Heart right ventricle (tissue), 16 donors: ENCODE data around the gene TNFAIP2. TPM values are rescaled to one million over a fixed set of nuclear protein-coding genes. Genes with fewer than 3 reads are reported as not detected.
A peak's percentile ranks its signal among the peaks of the same experiment; 100 is the strongest.

Experiments used
- ATAC-seq, 8 donors: fragments of 200-7000 bp; cut with Tn5 transposase; one replicate each; pipeline ENCODE4 v1.9.1; 2020; ENCODE audit warnings: mild to moderate bottlenecking in 8 of 8, moderate library complexity in 8 of 8, moderate number of reproducible peaks in 1 of 8
- DNase-seq, 2 donors: peaks; one replicate each; pipeline ENCODE4 v3.0.0-alpha.2; 2020
- H3K27ac ChIP-seq, 10 donors: fragments of 200-600 bp; sonication (generic) in 2 of 10; one replicate each; pipeline versions ENCODE4 v1.5.0 to v1.8.0; 2020 to 2022; ENCODE audit warnings: mild to moderate bottlenecking in 3 of 10
- H3K27me3 ChIP-seq, 7 donors: fragments of 200-600 bp; one replicate each; pipeline ENCODE4 v1.8.0; 2021 to 2022; ENCODE audit warnings: mild to moderate bottlenecking in 2 of 7
- H3K36me3 ChIP-seq, 9 donors: fragments of 200-600 bp; sonication (generic) in 1 of 9; one replicate each; pipeline versions ENCODE4 v1.5.0 to v1.8.0; 2020 to 2022; ENCODE audit warnings: mild to moderate bottlenecking in 2 of 9
- H3K4me1 ChIP-seq, 9 donors: fragments of 200-600 bp; sonication (generic) in 1 of 9; one replicate each; pipeline versions ENCODE4 v1.5.0 to v1.8.0; 2020 to 2022; ENCODE audit warnings: mild to moderate bottlenecking in 4 of 9
- H3K4me3 ChIP-seq, 10 donors: fragments of 200-600 bp; sonication (generic) in 2 of 10; one replicate each; pipeline versions ENCODE4 v1.5.0 to v1.8.0; 2020 to 2022; ENCODE audit warnings: mild to moderate bottlenecking in 7 of 10, moderate library complexity in 2 of 10
- H3K9me3 ChIP-seq, 11 donors: fragments of 200-600 bp in 10 of 11; sonication (generic) in 2 of 11; one replicate each; pipeline versions ENCODE4 v1.5.0 to v1.8.0; 2013 to 2022; ENCODE audit warnings: mild to moderate bottlenecking in 2 of 11, control low read depth in 1 of 11, moderate library complexity in 1 of 11
- WGBS, 2 donors: extraction: QIAGEN DNeasy Blood & Tissue Kit; methylation state at CpG; one replicate each; pipeline ENCODE4 v1.1.7; 2013; ENCODE audit warnings: inconsistent platforms in 1 of 2; 5-methylcytosine and 5-hydroxymethylcytosine counted together
- intact Hi-C, 10 donors: fragments of 100-400 bp; cut with DNase I; formaldehyde crosslinking; loops; one replicate each; pipeline versions ENCODE4 v1.11.1 to v1.14.2; 2022
- polyA plus RNA-seq, 2 donors: library from polyadenylated mRNA; stranded (reverse); fragments of 200-250 nt; gene quantifications; one replicate each; pipeline ENCODE4 v1.2.3, GENCODE V29; 2013
- total RNA-seq, 10 donors: library from RNA; stranded (reverse); fragmentation: NEBNext Ultra II Directional in 3 of 10; extraction: Animal tissue kit (Norgen Biotek cat#: 25700) in 3 of 10; gene quantifications; one replicate each; pipeline versions ENCODE4 v1.2.1 to v1.2.4, GENCODE V29; 2021 to 2023
- TF ChIP-seq, protein P1 (sequence below), 9 donors: fragments of 200-600 bp; sonication (generic) in 2 of 9; IDR thresholded peaks; one replicate each; pipeline versions ENCODE4 v1.5.0 to v1.8.0; 2021 to 2022; ENCODE audit warnings: antibody characterized with exemption in 9 of 9, mild to moderate bottlenecking in 5 of 9, moderate library complexity in 1 of 9
- donor health status: Arrhythmogenic right ventricular cardiomyopathy.
- donor health status: ischemic (EF 13 %, LVEDD 7.1; RV severe dilation, severe dysfunction).
- donor health status: healthy with polysubstance abuse.
- donor health status: DM: no; HTN: yes; CAD: no.
- donor health status: DM: no; HTN: no; CAD: no.
- donor health status: ischemic (EF 25% LVEDD 6.9; RV normal size, moderate dysfunction).
- donor health status: ischemic (EF 25% LVEDD 5.7; RV mildly dilated, moderate dysfunction).
- donor health status: healthy.
- donor health status: DM: yes; HTN: yes; CAD: no.
- donor health status: Ischemic cardiomyopathy.
- donor health status: ischemic (EF 35%, LVEDD 5.7; RV mildly dilated, moderate dysfunction).
- donor health status: nonischemic (EF 11% LVEDD 7.7; RV severe dilation, severe dysfunction).
- donor health status: DM: yes; HTN: yes; CAD: no.
- donor health status: PGD.
- donor health status: ischemic (EF 29% LVEDD 5.4; RV normal size, mild dysfunction).
- donor health status: nonischemic (EF 23%, LVEDD 6.1; RV moderate dilation, normal function).

TNFAIP2 gene
- total and polyA plus RNA-seq, 12 donors = 21.8 to 138 (median 42.0) TPM

DNA sequence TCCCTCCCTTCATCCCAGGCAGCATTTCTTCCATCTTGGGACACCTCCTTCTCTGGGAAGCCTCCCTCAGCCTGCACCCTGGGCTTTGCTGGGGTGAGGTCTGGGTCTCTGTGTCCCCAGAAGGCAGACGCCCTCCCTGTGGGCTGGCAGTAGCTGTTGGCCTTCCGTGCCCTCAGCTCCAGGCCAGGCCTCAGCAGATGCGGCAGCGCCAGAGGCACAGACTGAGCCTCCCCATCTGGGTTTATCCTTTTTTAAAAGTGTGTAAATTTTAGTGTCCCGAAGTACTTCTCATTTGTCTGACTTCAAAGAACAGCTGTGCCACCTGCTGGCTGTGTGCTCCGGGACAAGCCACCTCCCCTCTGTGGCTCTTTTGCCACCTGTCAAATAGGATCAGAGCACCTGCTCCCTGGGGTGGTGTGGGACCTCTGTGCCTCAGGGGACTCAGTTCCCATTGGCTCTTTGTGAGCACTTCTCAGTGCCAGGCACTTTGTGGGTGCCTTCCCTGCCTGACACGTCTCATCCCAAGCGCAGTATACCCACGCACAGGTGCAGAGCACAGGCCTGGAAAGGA, 17.6 kb upstream of the TNFAIP2 start:
- WGBS, 2 donors = 74 to 76% methylated on average over 9 of the region's 9 CpGs
- DNase-seq (no peak), ATAC-seq (no peak)
- H3K9me3 ChIP-seq = no peaks in the 10 kb centered on the region
- intact Hi-C loops = loop anchor here in 9 of 10 donors (1.0 to 10.0 kb wide), 10 partner anchors 37 to 187 kb away; no protein-coding TSS in a partner anchor
- no peak overlapping the region for H3K27ac ChIP-seq
- TF ChIP-seq, protein P1, sequence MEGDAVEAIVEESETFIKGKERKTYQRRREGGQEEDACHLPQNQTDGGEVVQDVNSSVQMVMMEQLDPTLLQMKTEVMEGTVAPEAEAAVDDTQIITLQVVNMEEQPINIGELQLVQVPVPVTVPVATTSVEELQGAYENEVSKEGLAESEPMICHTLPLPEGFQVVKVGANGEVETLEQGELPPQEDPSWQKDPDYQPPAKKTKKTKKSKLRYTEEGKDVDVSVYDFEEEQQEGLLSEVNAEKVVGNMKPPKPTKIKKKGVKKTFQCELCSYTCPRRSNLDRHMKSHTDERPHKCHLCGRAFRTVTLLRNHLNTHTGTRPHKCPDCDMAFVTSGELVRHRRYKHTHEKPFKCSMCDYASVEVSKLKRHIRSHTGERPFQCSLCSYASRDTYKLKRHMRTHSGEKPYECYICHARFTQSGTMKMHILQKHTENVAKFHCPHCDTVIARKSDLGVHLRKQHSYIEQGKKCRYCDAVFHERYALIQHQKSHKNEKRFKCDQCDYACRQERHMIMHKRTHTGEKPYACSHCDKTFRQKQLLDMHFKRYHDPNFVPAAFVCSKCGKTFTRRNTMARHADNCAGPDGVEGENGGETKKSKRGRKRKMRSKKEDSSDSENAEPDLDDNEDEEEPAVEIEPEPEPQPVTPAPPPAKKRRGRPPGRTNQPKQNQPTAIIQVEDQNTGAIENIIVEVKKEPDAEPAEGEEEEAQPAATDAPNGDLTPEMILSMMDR (IDR thresholded peaks at IDR 0.05) = no peak
- H3K27me3 ChIP-seq = peaks cover 34 to 47% (median 43%) of the 10 kb centered on the region in 7 donors
- H3K36me3 ChIP-seq = no peaks in the 10 kb centered on the region
- peaks cover 12 to 51% (median 39%) of the 10 kb centered on the region in 9 donors for H3K4me1 ChIP-seq
- H3K4me3 ChIP-seq = no peak overlapping the region

DNA sequence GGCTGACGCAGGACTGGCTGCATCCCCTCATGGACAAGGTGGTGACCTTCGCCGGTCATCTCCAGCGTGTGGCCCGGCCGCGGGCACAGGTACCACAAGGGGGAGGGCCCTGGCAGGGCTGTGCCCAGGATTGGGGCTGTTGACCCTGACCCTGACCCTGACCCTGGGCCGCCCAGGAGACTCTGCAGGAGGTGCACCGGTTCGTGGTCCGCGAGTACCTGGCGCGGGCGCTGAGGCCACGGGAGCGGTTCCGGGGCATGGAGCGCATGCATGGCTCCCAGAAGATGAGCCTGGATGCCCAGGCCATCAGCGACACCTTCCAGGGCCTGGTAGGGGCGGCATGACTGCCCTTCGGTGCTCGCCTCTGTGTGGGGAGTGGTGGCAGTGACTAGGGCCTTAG, 15.8 kb upstream of the TNFAIP2 start:
- Histone ChIP-seq H3K9me3 (no peaks in the 10 kb centered on the region), H3K27me3 (peaks cover 22 to 30% (median 25%) of the 10 kb centered on the region in 7 donors), H3K4me1 (peaks cover 11 to 64% (median 46%) of the 10 kb centered on the region in 9 donors), H3K4me3 (no peak overlapping the region), H3K36me3 (no peaks in the 10 kb centered on the region), H3K27ac (no peak overlapping the region)
- ATAC-seq (no peak), DNase-seq (no peak)
- TF ChIP-seq, protein P1 (IDR thresholded peaks at IDR 0.05) = no peak
- intact Hi-C loops = loop anchor here in 4 of 10 donors (2.0 to 10.0 kb wide), 5 partner anchors 35 to 185 kb away; no protein-coding TSS in a partner anchor
- 96 to 99% methylated on average over 23 of the region's 23 CpGs for WGBS, 2 donors

DNA sequence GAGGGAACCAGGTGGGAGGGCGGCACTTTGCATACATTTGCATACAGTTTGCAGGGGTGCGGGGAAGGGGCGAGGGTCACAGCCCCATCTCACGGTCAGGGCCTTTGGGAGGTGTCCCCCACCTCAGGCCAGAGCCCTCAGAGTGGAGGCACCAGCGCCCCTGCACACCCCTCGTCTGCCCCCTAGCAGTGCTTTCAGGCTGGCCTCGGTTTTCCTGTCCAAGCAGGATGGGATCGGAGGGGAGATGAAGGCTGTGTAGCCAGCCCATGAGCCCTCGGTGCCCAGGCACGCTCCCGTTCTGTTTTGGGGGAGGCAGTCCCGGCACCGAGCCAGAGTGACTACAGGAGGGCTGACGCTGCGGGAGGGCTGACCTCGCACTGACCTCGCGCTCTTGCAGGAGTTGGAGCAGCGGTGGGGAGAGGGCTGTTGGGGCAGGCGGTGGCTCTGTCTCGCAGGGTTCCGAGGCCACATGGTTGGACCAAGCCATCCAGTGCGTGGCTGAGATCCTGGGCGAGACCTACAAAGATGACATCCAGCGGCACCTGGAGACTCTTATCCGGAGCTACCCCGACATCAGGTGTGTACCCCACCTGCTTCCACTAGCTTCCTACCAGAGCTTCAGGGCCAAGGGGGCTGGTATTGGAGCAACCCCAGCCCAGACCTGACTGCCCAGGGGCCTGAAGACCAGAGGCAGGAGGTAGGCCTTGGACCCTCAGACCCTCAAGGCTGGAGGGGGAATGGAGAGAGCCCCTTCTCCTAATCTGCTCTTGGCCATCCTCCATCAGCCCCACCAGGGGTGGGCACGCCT, 15.1 kb upstream of the TNFAIP2 start:
- H3K4me3 ChIP-seq = no peak overlapping the region
- intact Hi-C loops = loop anchor here in 4 of 10 donors (2.0 to 10.0 kb wide), 5 partner anchors 34 to 185 kb away; no protein-coding TSS in a partner anchor
- peaks cover 9 to 66% (median 39%) of the 10 kb centered on the region in 9 donors for H3K4me1 ChIP-seq
- peaks cover 15 to 23% (median 18%) of the 10 kb centered on the region in 7 donors for H3K27me3 ChIP-seq
- H3K9me3 ChIP-seq = no peaks in the 10 kb centered on the region
- TF ChIP-seq, protein P1 (IDR thresholded peaks at IDR 0.05) = no peak
- peak overlapping the region in 2 of 10 donors; percentile 15 to 17 for H3K27ac ChIP-seq
- no peaks in the 10 kb centered on the region for H3K36me3 ChIP-seq
- DNase-seq (no peak), ATAC-seq (no peak)
- WGBS, 2 donors = 84 to 89% methylated on average over 28 of the region's 28 CpGs

DNA sequence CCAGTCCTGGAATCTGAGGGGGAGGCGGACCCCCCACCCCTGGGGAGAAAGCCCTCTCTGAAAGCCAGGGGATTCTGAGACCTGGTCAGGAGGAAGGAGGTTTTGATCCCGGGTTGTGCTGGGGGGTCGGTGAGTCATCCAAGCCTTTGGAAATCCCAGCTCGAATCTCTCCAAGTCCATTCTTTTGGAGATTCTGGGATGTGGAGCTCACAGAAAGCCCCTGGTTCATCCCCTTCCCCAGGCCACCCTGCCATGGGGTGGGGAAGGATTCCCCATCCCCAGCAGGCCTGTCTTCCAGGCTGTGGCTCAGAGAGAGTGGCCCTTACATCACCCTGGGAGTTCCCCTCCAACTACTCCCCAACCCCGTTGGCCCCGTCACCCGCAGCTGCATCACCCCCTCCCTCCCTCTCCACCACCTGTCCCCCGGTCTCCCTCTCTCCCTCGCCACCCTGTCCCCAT, 14.5 kb upstream of the TNFAIP2 start:
- intact Hi-C loops = loop anchor here in 4 of 10 donors (5.0 to 10.0 kb wide), 4 partner anchors 34 to 184 kb away; no protein-coding TSS in a partner anchor
- Histone ChIP-seq H3K27me3 (peaks cover 11 to 17% (median 12%) of the 10 kb centered on the region in 7 donors), H3K9me3 (no peaks in the 10 kb centered on the region), H3K4me3 (no peak overlapping the region), H3K4me1 (peaks cover 8 to 65% (median 33%) of the 10 kb centered on the region in 9 donors), H3K27ac (peak overlapping the region in 2 of 10 donors; percentile 15 to 17), H3K36me3 (no peaks in the 10 kb centered on the region)
- ATAC-seq (peak in 3 of 8 donors; percentile 8 to 17 (median 12)), DNase-seq (no peak)
- TF ChIP-seq, protein P1 (IDR thresholded peaks at IDR 0.05) = no peak
- WGBS, 2 donors = 56 to 61% methylated on average over 8 to 9 of the region's 9 CpGs
